HG03064 (cell line): ENCODE results near the gene ZNF319.

ENCODE experiments used
- ATAC-seq: cut with Tn5 transposase; IDR thresholded peaks from one replicate; pipeline ENCODE4 v1.9.1; 2021; ENCODE audit warnings: low read depth; ENCODE audit not compliant: unreplicated experiment

The ZNF319 gene

GRCh38 chr16:57998992-57999365, 1.5 kb downstream of the ZNF319 start:
- no peak for ATAC-seq

GRCh38 chr16:57998486-57998885, 2.0 kb downstream of the ZNF319 start:
- no peak for ATAC-seq

GRCh38 chr16:57997528-57998265, 2.8 kb downstream of the ZNF319 start:
- no peak for ATAC-seq

- ATAC-seq, result no peak
Observed at GRCh38 chr16:57997176-57997527, 3.3 kb downstream of the ZNF319 start.

GRCh38 chr16:57996406-57997175, 3.9 kb downstream of the ZNF319 start:
- no peak for ATAC-seq

GRCh38 chr16:57995721-57996405, 4.6 kb downstream of the ZNF319 start:
- no peak for ATAC-seq

- ATAC-seq, result no peak
Observed at GRCh38 chr16:57994778-57995177, 5.7 kb downstream of the ZNF319 start.

- ATAC-seq, result no peak
Observed at GRCh38 chr16:57994361-57994760, 6.1 kb downstream of the ZNF319 start.

- ATAC-seq, result no peak
Observed at GRCh38 chr16:57993897-57994296, 6.6 kb downstream of the ZNF319 start.

- no peak for ATAC-seq
Observed at GRCh38 chr16:57993438-57993837, 7.0 kb downstream of the ZNF319 start.

- ATAC-seq, result no peak
Observed at GRCh38 chr16:57992084-57992483, 8.4 kb downstream of the ZNF319 start.

GRCh38 chr16:57991551-57992059, 8.9 kb downstream of the ZNF319 start:
- no peak for ATAC-seq

GRCh38 chr16:57988929-57989328, 11.5 kb downstream of the ZNF319 start:
- ATAC-seq, result no peak

- ATAC-seq, result no peak
Observed at GRCh38 chr16:57987441-57988177, 12.9 kb downstream of the ZNF319 start.

- no peak for ATAC-seq
Observed at GRCh38 chr16:57986196-57986595, 14.3 kb downstream of the ZNF319 start.

GRCh38 chr16:57985204-57986181, 15.0 kb downstream of the ZNF319 start:
- no peak for ATAC-seq

GRCh38 chr16:57984443-57985203, 15.8 kb downstream of the ZNF319 start:
- no peak for ATAC-seq

- no peak for ATAC-seq
Observed at GRCh38 chr16:57982385-57982784, 18.1 kb downstream of the ZNF319 start.

- no peak for ATAC-seq
Observed at GRCh38 chr16:57981636-57982035, 18.8 kb downstream of the ZNF319 start.
